RCC 7860 (cell line): ENCODE results near the gene TAF5L.
"Not testable (repeated sequence)": the region's sequence is repeated elsewhere in the genome, so short reads cannot be mapped to it uniquely, and the experiment has no call there.

ENCODE experiments used
- DNase-seq: peaks from one replicate; pipeline ENCODE4 v3.0.0-alpha.2; 2015; ENCODE audit warnings: low spot score
- FAIRE-seq: peaks from 2 replicates; lab custom pipeline; 2012; peaks lifted over from hg19 to GRCh38; lab: Jason Lieb, UNC

Gene TAF5L

DNA sequence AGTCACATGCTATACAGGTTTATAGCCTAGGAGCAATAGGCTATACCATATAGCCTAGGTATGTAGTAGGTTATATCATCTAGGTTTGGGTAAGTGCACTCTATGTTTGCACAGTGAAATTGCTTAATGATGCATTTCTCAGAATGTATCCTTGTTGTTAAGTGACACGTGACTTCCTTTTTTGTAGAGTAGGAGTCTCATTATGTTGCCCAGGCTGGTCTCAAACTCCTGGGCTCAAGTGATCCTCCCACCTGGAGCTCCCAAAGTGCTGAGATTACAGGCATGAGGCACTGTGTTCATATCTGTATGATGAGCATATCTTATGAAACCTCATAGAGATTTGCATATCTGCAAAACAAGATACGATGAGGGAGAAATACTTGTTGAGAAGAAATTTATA lies 53.6 kb downstream of the TAF5L start:
- no peak for DNase-seq
- no peak for FAIRE-seq

DNA sequence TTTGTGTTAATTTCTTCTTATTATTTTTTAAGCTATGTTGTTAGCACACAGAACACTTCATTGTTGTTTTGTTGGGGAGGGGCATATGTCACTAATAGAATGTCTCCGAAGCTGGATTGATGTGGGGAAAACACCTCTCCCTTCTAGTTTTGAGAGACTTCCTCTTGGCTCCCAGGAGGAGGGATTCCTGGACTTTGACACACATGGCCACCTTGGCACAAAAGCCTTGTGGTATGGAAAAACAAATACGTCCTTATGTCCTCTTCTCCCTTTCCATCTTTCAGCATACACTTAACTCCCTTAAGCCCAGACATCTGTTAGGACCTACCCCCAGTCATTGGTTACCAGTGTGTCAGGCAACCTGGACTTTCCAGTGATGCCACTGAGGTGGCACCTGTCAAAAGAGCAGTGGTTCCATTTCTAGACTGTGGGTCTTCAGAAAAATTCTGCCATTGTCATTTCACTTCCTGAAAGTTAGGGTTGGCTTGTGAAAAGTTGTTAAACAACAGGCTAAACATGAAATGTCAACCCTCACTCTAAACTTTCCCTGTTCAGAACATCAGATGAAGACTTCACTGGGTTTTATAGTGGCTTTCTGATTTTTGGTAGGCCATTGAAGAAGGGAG lies 54.9 kb downstream of the TAF5L start:
- FAIRE-seq = no peak
- no peak for DNase-seq

DNA sequence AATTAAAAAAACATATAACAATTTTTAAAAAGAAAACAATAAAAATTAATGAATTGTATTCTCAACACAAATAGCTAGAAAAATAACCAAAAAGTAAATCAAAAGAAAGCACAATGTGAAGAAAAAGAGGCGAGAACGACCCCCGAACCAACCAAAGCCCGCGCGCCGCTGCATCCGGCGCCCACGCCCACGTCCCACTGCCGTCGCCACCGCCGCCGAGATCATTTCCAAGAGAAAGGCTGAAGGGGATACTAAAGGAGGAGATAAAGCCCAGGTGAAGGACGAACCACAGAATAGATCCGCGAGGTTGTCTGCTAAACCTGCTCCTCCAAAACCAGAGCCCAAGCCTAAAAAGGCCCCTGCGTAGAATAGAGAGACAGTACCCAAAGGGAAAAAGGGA lies 55.6 kb downstream of the TAF5L start:
- no peak for DNase-seq
- no peak for FAIRE-seq

DNA sequence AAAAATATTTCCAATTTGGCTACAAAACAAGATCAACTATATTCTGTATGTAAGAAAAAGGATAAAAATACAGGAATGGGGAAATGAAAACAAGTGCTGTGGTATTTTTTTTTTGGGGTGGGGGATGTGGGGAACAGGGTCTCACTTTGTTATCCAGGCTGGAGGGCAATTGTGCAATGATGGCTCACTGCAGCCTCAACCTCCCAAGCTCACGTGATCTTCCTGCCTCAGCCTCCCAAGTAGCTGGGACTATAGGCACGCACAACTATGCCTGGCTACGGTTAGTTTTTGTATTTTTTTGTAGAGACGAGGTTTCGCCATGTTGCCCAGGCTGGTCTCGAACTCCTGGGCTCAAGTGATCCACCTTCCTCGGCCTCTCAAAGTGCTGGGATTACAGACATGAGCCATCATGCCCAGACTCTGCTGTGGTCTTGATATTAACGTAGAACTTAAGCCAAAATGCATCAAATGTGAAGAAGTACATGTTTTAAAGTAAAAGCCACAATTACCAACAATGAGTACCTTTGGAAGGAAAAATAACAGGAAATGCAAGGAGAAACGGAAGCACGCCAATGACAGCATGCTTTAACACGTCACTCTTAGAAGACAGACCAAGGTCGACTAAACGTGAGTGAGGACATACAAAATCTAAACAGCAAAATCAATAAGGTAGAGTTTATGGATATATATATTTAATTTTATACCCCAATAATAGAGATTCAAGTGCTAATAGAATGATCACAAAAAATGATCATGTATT lies 58.6 kb downstream of the TAF5L start:
- FAIRE-seq = no peak

DNA sequence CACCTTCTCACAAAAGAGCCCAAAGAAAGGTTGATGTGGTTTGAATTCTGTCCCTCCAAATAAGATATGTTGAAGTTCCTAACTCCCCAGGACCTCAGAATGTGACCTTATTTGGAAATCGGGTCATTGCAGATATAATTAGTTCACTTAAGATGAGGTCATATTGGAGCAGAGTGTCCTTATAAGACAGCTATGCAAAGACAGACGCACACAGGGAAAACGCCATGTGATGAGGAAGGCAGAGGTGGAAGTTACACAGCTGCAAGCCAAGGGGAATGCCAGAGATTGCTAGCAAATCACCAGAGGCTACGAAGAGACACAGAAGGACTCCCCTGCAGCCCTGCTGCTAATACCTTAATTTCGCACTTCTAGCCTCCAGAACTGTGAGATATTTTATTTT lies 62.2 kb downstream of the TAF5L start:
- FAIRE-seq (no peak), DNase-seq (no peak)

More for the DNA sequence above, 58.6 kb downstream of the TAF5L start:
- DNase-seq = no peak

DNA sequence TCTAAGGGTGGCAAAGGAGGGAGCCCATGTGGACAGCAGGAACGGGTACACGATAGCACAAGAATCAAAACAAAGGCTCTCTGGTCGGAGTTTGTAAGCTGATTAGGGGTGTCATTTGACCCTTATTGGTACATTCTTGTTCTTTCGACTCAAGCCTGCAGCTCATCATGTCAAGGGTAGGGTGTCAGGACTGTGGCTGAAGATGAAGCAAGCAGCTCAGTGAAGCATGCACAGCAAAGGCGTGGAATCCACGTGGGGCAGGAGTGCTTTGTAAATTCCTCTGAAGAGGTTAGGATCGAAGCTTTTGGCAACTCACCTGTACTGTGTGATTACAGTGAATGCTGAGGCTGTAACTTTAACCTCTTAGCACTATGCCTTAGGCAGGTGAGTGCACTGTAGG lies 62.7 kb downstream of the TAF5L start:
- DNase-seq (no peak), FAIRE-seq (no peak)

DNA sequence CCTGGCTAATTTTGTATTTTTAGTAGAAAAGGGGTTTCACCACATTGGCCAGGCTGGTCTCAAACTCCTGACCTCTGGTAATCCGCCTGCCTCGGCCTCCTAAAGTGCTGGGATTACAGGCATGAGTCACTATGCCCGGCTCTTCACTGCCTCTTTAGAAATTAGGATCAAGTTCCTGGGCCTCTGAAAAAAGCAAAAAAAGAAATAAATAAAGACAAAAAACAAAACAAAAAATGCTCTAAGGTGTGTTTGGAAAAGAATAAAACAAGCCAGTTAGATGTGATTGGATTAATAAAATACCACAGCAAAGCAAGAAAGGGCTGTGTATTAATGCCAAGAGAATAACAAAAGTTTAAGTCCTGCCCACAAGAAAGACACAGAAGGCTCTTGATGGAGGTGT lies 63.2 kb downstream of the TAF5L start:
- DNase-seq (no peak), FAIRE-seq (no peak)

DNA sequence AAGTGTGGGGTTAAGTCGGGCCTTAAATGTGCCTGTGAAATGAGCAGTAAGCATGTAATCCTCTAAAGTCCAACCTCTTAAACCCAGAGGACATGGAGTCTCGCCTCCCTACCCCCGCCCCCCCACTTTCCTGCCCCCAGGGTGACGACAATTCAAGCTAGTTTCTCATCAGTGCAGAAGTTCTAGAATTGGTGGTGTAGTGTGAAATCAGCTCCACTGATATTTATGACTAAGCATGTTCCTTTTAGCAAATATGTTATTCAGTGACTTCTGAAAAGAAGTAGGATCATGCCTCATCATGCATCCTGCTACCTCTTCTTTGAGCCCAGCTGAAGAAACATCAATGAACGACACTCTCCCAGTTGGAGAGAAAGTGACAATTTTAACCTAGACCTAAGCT lies 64.8 kb downstream of the TAF5L start:
- no peak for FAIRE-seq
- DNase-seq = no peak

DNA sequence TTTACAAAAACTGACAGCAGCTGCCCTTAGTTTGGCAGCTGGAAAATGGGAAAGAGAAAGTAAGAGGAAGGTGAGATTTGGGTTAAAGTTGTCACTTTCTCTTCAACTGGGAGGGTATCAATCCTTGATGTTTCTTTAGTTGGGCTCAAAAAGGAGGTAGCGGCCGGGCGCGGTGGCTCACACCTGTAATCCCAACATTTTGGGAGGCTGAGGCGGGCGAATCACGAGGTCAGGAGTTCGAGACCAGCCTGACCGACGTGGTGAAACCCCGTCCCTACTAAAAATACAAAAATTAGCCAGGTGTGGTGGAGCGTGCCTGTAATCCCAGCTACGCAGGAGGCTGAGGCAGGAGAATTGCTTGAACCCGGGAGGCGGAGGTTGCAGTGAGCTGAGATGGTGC lies 65.8 kb downstream of the TAF5L start:
- not testable (repeated sequence) for DNase-seq, FAIRE-seq

DNA sequence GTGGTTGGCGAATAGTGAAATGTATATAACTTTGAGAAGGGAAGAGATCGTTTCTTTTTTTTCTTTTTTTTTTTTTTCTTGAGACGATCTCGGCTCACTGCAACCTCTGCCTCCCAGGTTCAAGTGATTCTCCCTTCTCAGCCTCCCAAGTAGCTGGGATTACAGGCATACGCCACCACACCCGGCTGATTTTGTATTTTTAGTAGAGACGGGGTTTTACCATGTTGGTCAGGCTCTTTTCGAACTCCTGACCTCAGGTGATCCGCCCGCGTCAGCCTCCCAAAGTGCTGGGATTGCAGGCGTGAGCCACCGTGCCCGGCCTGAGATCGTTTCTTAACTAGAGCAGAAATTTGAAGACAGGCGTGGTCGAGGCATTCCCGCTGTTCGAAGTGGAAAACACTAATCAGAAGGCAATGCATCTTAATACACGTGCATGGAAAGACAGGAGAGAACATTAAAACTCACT lies 66.6 kb downstream of the TAF5L start:
- not testable (repeated sequence) for FAIRE-seq, DNase-seq

DNA sequence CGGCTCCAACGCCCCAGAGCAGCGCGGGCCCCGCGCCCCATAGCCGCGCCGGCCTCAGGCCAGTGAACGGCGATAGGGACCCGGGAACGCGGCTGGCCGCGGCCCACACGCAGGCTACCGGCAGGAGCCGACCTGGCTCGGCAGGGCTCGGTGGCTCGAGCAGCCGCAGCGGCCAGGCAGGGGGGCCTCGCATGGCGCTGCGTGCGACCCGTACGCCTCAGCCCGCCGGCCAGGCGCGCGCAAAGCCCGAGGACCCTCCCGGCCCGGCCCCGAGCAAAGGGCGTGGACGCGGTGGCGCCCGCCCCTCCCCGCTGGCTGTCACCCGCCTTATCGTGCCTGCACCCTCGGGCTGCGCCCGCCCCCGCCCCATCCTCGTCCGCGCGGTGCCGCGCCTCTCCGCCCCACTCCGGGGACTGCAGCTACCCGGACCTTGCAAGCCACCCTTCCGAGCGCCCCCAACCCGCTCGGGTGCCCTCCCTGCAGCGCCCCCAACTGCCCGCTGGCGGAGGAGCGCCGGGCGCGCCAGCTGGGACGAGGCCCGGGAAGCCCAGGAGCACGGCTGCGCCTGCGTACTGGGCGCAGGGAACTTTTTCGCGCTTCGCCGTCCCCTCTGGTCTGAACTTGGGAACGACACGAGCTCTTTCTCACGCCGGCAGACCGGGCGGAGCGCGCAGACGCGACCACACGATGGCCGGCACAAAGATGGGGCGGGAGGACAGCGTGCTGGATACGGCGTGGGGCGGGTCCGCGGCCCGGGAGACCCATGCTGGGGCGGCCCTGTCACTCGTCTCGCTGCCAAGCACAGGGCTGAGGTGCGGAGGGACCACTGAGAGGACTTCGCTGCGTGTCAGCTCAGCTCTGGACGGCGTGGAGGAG lies 67.2 kb downstream of the TAF5L start, which contains the start of gene ABCB10:
TSS of gene ABCB10 (minus strand) at position 248 of the 876 bp plus-strand sequence. CDS start at position 193, 55 bp downstream.
- DNase-seq = peak; percentile 95
- FAIRE-seq = peak; percentile 43

DNA sequence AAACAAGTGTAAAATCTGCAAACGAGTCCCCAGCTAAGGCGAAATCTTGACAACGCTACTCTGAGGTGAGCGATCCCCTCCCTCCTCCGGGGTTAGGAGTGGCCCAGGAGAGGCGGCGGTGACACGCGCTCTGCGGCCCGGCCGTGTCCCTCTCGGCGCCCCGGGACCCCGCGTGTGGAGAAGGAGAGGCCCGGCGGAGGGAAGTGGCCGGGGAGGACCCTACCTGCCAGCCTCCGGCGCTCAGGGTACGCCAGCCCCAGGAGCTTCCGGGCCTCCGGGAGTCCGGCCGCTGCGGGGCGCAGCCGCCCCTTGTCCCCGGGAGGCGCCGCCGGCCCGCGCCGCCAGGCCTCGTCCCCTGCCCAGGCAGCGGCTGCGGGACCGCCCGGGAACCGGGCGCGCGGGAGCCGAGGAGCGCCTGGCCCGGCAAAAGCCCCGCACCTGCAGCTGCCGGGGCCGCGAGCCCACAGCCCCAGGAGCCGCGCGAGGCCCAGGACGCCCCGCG lies 68.0 kb downstream of the TAF5L start:
- DNase-seq (no peak), FAIRE-seq (no peak)

DNA sequence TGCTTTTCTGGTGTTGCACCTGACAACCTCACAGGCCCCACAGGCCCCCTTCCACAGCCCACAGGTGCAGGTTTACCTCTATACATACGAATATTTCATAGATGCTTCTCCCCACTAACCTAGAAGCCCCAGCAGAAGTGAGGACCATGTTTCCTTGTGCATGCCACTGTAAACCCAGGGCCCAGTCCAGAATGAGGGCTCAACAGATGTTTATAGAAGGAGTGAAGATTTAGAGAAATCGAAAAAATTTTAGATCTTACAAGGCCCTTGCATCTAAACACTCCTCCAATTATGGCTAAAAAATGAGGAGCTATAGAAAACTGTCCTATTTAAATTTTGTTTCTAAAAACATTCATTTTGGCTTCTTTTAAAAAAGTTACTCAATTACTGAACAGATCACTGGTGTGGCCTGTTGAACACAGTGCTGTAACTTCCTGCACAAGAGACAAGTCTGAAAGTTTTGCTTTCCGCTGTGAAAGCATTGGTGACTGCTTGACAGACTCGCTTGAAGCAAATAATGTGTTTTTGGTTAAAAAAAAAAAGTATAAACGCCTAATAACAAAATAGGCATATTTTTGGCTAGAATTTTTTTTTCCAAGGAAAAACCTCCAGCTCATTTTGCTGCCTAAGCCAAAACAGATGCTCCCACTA lies 68.6 kb downstream of the TAF5L start:
- FAIRE-seq (no peak), DNase-seq (no peak)

DNA sequence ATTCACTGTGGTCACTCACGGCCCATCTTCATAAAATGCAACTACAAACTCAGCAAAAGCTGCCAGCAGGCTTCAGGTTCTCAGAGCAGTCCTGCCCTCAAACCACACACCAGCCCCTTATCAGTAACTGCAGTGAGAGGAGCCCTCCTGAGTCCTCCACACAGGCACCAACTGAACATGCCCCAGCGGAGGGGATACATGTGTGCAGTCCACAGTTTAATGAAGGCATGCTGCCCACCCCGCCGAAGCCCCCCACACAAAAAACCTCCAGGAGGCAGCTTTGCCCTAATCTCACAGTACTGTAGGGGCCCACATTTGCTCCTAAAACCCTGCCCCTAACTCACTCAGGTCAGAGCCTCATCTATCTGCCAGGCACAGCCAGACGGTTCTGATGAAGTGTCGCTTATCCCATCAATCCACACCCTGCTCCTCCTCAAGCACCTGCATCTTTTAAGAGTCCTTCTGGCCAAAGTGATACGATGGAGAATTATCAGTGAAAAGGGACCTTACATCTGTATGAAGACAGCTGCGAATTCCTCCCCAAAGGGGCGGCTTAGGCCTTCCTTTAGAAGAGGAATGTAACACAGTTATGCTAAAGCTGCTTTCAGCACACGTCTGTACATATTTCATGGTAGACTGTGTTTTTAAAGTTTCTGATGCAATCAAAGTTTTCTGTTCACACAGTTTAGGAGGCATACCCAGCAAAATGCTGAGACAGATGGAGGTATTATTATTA lies 70.9 kb downstream of the TAF5L start:
- FAIRE-seq (no peak), DNase-seq (no peak)

DNA sequence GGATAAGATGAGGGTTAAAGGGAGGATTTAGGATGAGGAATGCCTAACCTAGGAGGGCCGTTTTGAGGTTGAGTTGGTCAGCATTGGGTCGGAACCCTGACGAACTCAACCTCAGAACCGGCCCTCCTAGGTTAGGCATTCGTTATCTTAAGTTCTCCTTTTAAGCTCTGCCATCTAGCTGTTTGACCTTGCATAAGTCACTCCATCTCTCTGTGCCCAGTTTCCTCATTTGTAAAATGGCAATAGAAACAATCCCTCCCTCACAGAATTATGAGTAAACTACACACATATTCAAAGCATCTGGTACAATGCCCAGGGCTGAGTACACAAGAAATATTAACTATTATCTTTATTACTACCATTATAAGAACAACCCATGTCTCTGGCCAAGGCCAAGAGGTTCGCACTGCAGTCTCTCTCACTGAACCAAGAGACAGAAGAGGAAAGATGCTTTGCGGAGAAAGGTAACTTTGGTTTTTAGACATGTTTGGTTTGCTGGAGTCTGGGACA lies 72.2 kb downstream of the TAF5L start:
- DNase-seq = no peak

DNA sequence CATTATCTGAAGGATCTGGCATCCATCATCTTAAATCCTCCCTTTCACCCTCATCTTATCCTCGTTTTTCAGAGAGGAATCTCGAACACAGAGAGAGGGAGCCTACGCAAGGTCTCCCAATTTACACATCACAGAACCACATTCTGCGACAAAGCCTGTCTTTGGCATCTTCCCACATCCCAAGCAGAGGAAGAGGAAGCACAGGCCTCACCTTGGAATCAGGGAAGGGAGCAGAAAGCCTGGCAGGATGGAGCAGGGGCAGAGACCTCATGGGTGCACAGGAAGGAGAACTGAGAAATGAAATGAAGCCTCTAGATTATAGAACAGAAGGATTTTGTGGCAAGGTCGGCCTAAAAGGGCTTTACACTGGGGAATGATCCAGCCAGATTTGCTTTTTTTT lies 73.2 kb downstream of the TAF5L start:
- FAIRE-seq (no peak), DNase-seq (no peak)

More for the DNA sequence above, 72.2 kb downstream of the TAF5L start:
- FAIRE-seq = no peak

DNA sequence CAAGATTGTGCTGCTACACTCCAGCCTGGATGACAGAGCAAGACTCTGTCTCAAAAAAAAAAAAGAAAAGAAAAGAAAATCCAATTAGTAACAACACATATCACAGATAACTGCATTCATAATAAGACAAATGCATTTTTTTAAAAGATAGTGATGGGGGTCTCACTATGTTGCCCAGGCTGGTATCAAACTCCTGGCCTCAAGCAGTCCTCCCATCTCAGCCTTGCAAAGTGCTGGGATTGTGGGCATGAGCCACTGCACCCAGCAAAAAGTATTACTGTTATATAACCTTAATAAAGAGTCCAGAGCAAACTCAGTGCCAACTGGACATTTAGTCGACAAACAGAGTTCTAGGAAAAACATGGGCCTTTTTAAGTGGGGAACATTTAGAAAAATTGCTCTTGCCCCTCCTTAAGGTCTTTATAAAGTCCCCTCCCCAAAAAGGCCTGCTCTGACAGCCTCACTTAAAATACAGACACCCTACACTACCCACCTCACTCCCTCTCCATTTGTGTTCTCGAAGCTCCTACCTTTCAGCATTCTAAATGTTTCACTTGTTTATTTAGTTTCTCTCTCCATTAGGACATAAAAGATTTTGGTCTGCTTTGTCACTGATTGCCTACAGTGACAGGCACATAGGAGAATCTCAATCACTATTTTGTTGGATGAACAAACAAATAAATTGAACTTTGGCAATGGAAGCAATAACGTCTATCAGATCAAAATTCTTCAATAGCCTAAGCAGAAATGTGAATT lies 74.9 kb downstream of the TAF5L start:
- DNase-seq (no peak), FAIRE-seq (no peak)

DNA sequence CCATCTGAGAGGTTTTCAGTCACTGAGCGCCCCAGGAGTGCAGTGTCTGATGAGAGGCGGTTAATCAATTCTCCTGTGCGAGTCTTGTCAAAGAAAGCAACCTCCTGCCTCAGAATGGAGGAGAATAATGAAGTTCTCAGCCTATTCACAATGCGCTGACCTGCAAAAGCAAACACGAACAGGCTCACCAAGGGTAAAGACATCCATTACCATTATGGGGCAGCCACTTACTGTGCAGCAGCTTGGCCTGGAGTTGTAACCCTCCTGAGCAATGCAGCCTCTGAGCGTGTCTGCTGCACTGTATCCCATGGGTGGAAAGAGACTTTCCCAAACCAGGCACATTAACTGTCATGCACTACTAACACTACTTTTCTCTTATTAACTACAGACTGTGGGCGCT lies 78.4 kb downstream of the TAF5L start:
- FAIRE-seq = no peak
- DNase-seq = no peak

DNA sequence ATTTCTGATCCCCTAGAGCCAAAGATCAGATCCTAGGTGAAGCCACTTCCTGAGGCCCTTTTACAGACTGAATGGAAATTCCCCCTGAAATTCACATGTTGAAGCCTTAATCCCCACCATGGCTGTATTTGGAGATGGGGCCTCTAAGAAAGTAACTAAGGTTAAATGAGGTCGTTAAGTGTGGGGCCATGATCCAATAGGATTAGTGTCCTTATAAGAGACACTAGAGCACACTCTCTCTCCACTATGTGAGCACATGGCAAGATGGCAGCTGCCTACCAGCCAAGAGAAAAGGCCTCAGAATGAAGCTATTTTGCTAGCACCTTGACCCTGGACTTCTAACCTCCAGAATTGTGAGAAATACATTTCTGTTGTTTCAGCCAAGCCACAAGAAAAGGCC lies 81.3 kb downstream of the TAF5L start:
- no peak for FAIRE-seq
- no peak for DNase-seq
